Vagina (tissue), 2 donors: ENCODE results near the gene PPP2R5E.

Experiments used
- CTCF ChIP-seq, 3 experiments: fragments of 450-650 bp in 2 of 3; fragments of 200-600 bp in 1 of 3; sonication (generic) in 1 of 3; IDR thresholded peaks; one replicate each; pipeline ENCODE4 v1.5.1; 2017 to 2019; ENCODE audit warnings: antibody characterized with exemption in 3 of 3, mild to moderate bottlenecking in 2 of 3, moderate library complexity in 2 of 3
- POLR2A ChIP-seq, 2 donors: fragments of 450-650 bp; IDR thresholded peaks; one replicate each; pipeline ENCODE4 v1.6.1; 2017; ENCODE audit warnings: antibody characterized with exemption in 2 of 2, mild to moderate bottlenecking in 2 of 2, moderate library complexity in 2 of 2

- TF ChIP-seq POLR2A (IDR thresholded peaks at IDR 0.05) (no peak), CTCF (IDR thresholded peaks at IDR 0.05) (no peak)
Observed at GRCh38 chr14:63468294-63468693, 74.9 kb downstream of the PPP2R5E start.
